Stomach (tissue), 9 donors: ENCODE results near the gene DNAH3. TPM values are rescaled to one million over a fixed set of nuclear protein-coding genes. Genes with fewer than 3 reads are reported as not detected.
A peak's percentile ranks its signal among the peaks of the same experiment; 100 is the strongest.
"Not testable (repeated sequence)": the region's sequence is repeated elsewhere in the genome, so short reads cannot be mapped to it uniquely, and the experiment has no call there.

Experiments used
- DNase-seq, 2 donors: peaks; one replicate each; pipeline versions ENCODE4 v3.0.0 to v3.0.0-alpha.2; 2013 to 2019
- H3K27ac ChIP-seq, 5 donors: fragments of 200-600 bp in 4 of 5; sonication (generic) in 4 of 5; one replicate each; pipeline ENCODE4 v1.5.1; 2013 to 2019; ENCODE audit warnings: mild to moderate bottlenecking in 1 of 5, moderate library complexity in 1 of 5
- H3K27me3 ChIP-seq, 3 donors: fragments of 200-600 bp; sonication (generic); one replicate each; pipeline ENCODE4 v1.5.1; 2017 to 2019; ENCODE audit warnings: mixed run types in 1 of 3
- H3K36me3 ChIP-seq, 4 donors: fragments of 200-600 bp; sonication (generic); 1 replicate in 3 of 4; 2 replicates in 1 of 4; pipeline ENCODE4 v1.5.1; 2016 to 2019
- H3K4me1 ChIP-seq, 4 donors: fragments of 200-600 bp; sonication (generic); one replicate each; pipeline ENCODE4 v1.5.1; 2016 to 2019
- H3K4me3 ChIP-seq, 4 donors: fragments of 200-600 bp; sonication (generic) in 3 of 4; one replicate each; pipeline ENCODE4 v1.5.1; 2016 to 2019; ENCODE audit warnings: mild to moderate bottlenecking in 1 of 4
- H3K9me3 ChIP-seq, 4 donors: fragments of 200-600 bp; sonication (generic); one replicate each; pipeline ENCODE4 v1.5.1; 2016 to 2019
- CTCF ChIP-seq, 7 experiments: fragments of 450-650 bp in 4 of 7; fragments of 200-600 bp in 3 of 7; sonication (generic) in 3 of 7; IDR thresholded peaks; one replicate each; pipeline ENCODE4 v1.5.1; 2016 to 2019; ENCODE audit warnings: antibody characterized with exemption in 7 of 7, control low read depth in 2 of 7, mild to moderate bottlenecking in 1 of 7
- EP300 ChIP-seq: sonication (generic); formaldehyde crosslinking; IDR thresholded peaks from one replicate; pipeline ENCODE4 v1.6.1; 2017; ENCODE audit warnings: antibody characterized with exemption
- POLR2A ChIP-seq, 4 donors: fragments of 450-650 bp; IDR thresholded peaks; one replicate each; pipeline ENCODE4 v1.6.1; 2016; ENCODE audit warnings: antibody characterized with exemption in 4 of 4, control low read depth in 2 of 4, mild to moderate bottlenecking in 1 of 4, moderate library complexity in 1 of 4
- POLR2AphosphoS5 ChIP-seq, 3 donors: sonication (generic); formaldehyde crosslinking; IDR thresholded peaks; one replicate each; pipeline ENCODE4 v1.6.1; 2016; ENCODE audit warnings: antibody characterized with exemption in 3 of 3
- WGBS, 5 donors: extraction: QIAGEN DNeasy Blood & Tissue Kit in 3 of 5; methylation state at CpG; one replicate each; pipeline versions ENCODE4 v1.1.5 to v1.1.7; 2013 to 2018; 5-methylcytosine and 5-hydroxymethylcytosine counted together
- intact Hi-C: fragments of 100-400 bp; cut with DNase I; formaldehyde crosslinking; loops from one replicate; pipeline ENCODE4 v1.15.1; 2023; ENCODE audit warnings: low total_unique reads
- polyA plus RNA-seq, 3 donors: library from polyadenylated mRNA; stranded (reverse); fragments of 200-250 nt; gene quantifications; one replicate each; pipeline ENCODE4 v1.2.3, GENCODE V29; 2013
- total RNA-seq, 5 donors: library from RNA; depleted of rRNA; stranded (reverse); fragments of >200 nt; gene quantifications; one replicate each; pipeline versions ENCODE4 v1.1.0 to v1.2.3, GENCODE V29; 2014 to 2016
- donor health status: healthy with polysubstance abuse.
- donor health status: Bipolar disorder and iron deficiency.
- donor health status: healthy.

The DNAH3 gene
- total and polyA plus RNA-seq, 8 donors, result 0.10 to 8.7 (median 0.18) TPM; not detected in 5

GRCh38 chr16:21159281-21159951, 8.8 kb upstream of the DNAH3 start:
- intact Hi-C loops, result no loop called here
- Histone ChIP-seq H3K27me3 (no peaks in the 10 kb centered on the region), H3K27ac (peak overlapping the region; percentile 74 to 91 (median 88)), H3K4me3 (peak overlapping the region; percentile 62 to 89 (median 86)), H3K4me1 (peaks cover 35 to 77% (median 65%) of the 10 kb centered on the region in 4 donors), H3K9me3 (no peaks in the 10 kb centered on the region), H3K36me3 (peaks cover 0 to 17% (median 10%) of the 10 kb centered on the region in 4 donors)
- DNase-seq, result peak; percentile 67 to 84
- 1 to 10% (median 5%) methylated on average over 27 of the region's 27 CpGs for WGBS, 5 donors
- TF ChIP-seq EP300 (no peak), POLR2AphosphoS5 (IDR thresholded peaks at IDR 0.05) (peak in 1 of 3 donors; percentile 9)

GRCh38 chr16:21158208-21159110, 7.8 kb upstream of the DNAH3 start, which contains the start of gene LDAF1:
Gene LDAF1 (plus strand): TSS chr16:21158674. CDS start chr16:21161183, 2,509 bp downstream.
- Histone ChIP-seq H3K9me3 (no peaks in the 10 kb centered on the region), H3K4me1 (peaks cover 35 to 67% (median 60%) of the 10 kb centered on the region in 4 donors), H3K36me3 (peaks cover 0 to 11% (median 3%) of the 10 kb centered on the region in 4 donors), H3K27me3 (no peaks in the 10 kb centered on the region), H3K4me3 (peak within 1 kb of the TSS; percentile 62 to 89 (median 86)), H3K27ac (peak within 1 kb of the TSS; percentile 74 to 91 (median 88))
- no peak for TF ChIP-seq CTCF (IDR thresholded peaks at IDR 0.05)
- peak in 2 of 3 donors; percentile 54 to 75 for TF ChIP-seq POLR2AphosphoS5 (IDR thresholded peaks at IDR 0.05)
- TF ChIP-seq EP300, result no peak
- TF ChIP-seq POLR2A (IDR thresholded peaks at IDR 0.05), result no peak
- intact Hi-C loops, result no loop called here
- DNase-seq, result peak; percentile 88 to 95
- 0 to 1% (median 0%) methylated on average over 15 to 59 of the region's 59 CpGs for WGBS, 5 donors

- Histone ChIP-seq H3K27me3 (no peaks in the 10 kb centered on the region), H3K36me3 (peaks cover 0 to 11% (median 3%) of the 10 kb centered on the region in 4 donors), H3K4me1 (peaks cover 27 to 59% (median 52%) of the 10 kb centered on the region in 4 donors), H3K9me3 (no peaks in the 10 kb centered on the region), H3K27ac (peak overlapping the region in 4 of 5 donors; percentile 80 to 91 (median 89)), H3K4me3 (peak overlapping the region in 1 of 4 donors; percentile 85)
- DNase-seq, result no peak
- intact Hi-C loops, result no loop called here
- no peak for TF ChIP-seq POLR2AphosphoS5 (IDR thresholded peaks at IDR 0.05)
- no peak for TF ChIP-seq POLR2A (IDR thresholded peaks at IDR 0.05)
- TF ChIP-seq EP300, result no peak
- no peak for TF ChIP-seq CTCF (IDR thresholded peaks at IDR 0.05)
- WGBS, 5 donors, result 59 to 68% (median 62%) methylated on average over 5 of the region's 5 CpGs
Measured at GRCh38 chr16:21157632-21158031, 7.0 kb upstream of the DNAH3 start.

GRCh38 chr16:21156767-21157467, 6.3 kb upstream of the DNAH3 start:
- H3K9me3 ChIP-seq, result no peaks in the 10 kb centered on the region
- H3K4me3 ChIP-seq, result no peak overlapping the region
- DNase-seq, result peak; percentile 30 to 85
- no peaks in the 10 kb centered on the region for H3K27me3 ChIP-seq
- intact Hi-C loops, result no loop called here
- H3K4me1 ChIP-seq, result peaks cover 22 to 52% (median 45%) of the 10 kb centered on the region in 4 donors
- TF ChIP-seq POLR2AphosphoS5 (IDR thresholded peaks at IDR 0.05) (peak in 1 of 3 donors; percentile 37), CTCF (IDR thresholded peaks at IDR 0.05) (peak in 5 of 7 experiments; percentile 24 to 64 (median 43)), EP300 (no peak), POLR2A (IDR thresholded peaks at IDR 0.05) (no peak)
- peaks cover 0 to 10% (median 3%) of the 10 kb centered on the region in 4 donors for H3K36me3 ChIP-seq
- 48 to 58% (median 50%) methylated on average over 6 of the region's 6 CpGs for WGBS, 5 donors
- H3K27ac ChIP-seq, result peak overlapping the region in 2 of 5 donors; percentile 80 to 91

- intact Hi-C loops, H3K36me3 ChIP-seq, DNase-seq, H3K4me3 ChIP-seq, H3K9me3 ChIP-seq, H3K27ac ChIP-seq, H3K27me3 ChIP-seq: not testable (repeated sequence)
- 47 to 82% (median 64%) methylated on average over 1 of the region's 1 CpG for WGBS, 5 donors
- peaks cover 18 to 43% (median 36%) of the 10 kb centered on the region in 4 donors for H3K4me1 ChIP-seq
Measured at GRCh38 chr16:21156011-21156410, 5.4 kb upstream of the DNAH3 start.

- H3K9me3 ChIP-seq, DNase-seq, H3K27me3 ChIP-seq, H3K27ac ChIP-seq, H3K36me3 ChIP-seq, H3K4me3 ChIP-seq, intact Hi-C loops: not testable (repeated sequence)
- 75 to 88% (median 83%) methylated on average over 10 to 11 of the region's 11 CpGs for WGBS, 5 donors
- peaks cover 5 to 22% (median 16%) of the 10 kb centered on the region in 4 donors for H3K4me1 ChIP-seq
Measured at GRCh38 chr16:21153124-21153729, 2.6 kb upstream of the DNAH3 start.
